Thyroid gland (tissue), 4 donors: ENCODE data around the gene UBE2D2.

Source experiments
- CTCF ChIP-seq, 6 experiments: fragments of 200-600 bp in 3 of 6; fragments of 450-650 bp in 3 of 6; sonication (generic) in 3 of 6; IDR thresholded peaks; one replicate each; pipeline ENCODE4 v1.5.1; 2016 to 2019; ENCODE audit warnings: antibody characterized with exemption in 6 of 6, mild to moderate bottlenecking in 2 of 6, inconsistent platforms in 1 of 6, moderate library complexity in 1 of 6
- POLR2A ChIP-seq, 2 donors: fragments of 450-650 bp; IDR thresholded peaks; one replicate each; pipeline ENCODE4 v1.6.1; 2017; ENCODE audit warnings: antibody characterized with exemption in 2 of 2, mild to moderate bottlenecking in 2 of 2, moderate library complexity in 1 of 2

- no peak for TF ChIP-seq POLR2A (IDR thresholded peaks at IDR 0.05)
- no peak for TF ChIP-seq CTCF (IDR thresholded peaks at IDR 0.05)
Measured at GRCh38 chr5:139578325-139578724, 17.2 kb downstream of the UBE2D2 start.
